ENCODE results near the gene RSPH4A.

Gene RSPH4A

DNA sequence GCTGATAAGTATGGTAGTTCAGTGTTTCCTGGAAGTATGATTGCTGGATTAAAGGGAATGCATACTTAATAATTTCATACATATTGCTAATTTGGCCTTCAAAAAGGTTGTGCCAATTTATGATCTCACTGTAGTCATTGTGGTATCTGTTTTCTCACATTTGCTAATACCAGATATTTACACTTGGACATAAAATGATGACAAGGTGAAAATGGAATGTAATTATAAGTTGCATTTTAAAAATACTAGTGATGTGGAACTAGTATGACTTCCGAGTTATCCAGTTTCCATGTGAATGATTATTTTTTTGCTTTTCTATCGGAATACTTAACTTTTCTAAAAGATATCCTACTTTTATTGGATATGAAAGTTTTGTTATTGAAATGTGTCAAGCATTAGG lies 29.5 kb upstream of the RSPH4A start (continued):
- no peak for TF ChIP-seq ZNF626 (tag by site-specific recombination; IDR thresholded peaks at IDR 0.05)
- no peak for TF ChIP-seq ZNF514 (tag by site-specific recombination; IDR thresholded peaks at IDR 0.05)
- TF ChIP-seq ZNF571 (tag by site-specific recombination; IDR thresholded peaks at IDR 0.05): no peak
- no peak for TF ChIP-seq ZNF366 (tag by site-specific recombination; conservative IDR thresholded peaks at IDR 0.05)
- no peak for TF ChIP-seq WT1 (tag by site-specific recombination; IDR thresholded peaks at IDR 0.05)
- TF ChIP-seq KLF10 (tag by site-specific recombination; IDR thresholded peaks at IDR 0.05): no peak
- TF ChIP-seq, protein P1, sequence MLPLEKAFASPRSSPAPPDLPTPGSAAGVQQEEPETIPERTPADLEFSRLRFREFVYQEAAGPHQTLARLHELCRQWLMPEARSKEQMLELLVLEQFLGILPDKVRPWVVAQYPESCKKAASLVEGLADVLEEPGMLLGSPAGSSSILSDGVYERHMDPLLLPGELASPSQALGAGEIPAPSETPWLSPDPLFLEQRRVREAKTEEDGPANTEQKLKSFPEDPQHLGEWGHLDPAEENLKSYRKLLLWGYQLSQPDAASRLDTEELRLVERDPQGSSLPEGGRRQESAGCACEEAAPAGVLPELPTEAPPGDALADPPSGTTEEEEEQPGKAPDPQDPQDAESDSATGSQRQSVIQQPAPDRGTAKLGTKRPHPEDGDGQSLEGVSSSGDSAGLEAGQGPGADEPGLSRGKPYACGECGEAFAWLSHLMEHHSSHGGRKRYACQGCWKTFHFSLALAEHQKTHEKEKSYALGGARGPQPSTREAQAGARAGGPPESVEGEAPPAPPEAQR (tag by site-specific recombination; IDR thresholded peaks at IDR 0.05): no peak
- TF ChIP-seq IKZF3 (tag by site-specific recombination; IDR thresholded peaks at IDR 0.05): no peak

DNA sequence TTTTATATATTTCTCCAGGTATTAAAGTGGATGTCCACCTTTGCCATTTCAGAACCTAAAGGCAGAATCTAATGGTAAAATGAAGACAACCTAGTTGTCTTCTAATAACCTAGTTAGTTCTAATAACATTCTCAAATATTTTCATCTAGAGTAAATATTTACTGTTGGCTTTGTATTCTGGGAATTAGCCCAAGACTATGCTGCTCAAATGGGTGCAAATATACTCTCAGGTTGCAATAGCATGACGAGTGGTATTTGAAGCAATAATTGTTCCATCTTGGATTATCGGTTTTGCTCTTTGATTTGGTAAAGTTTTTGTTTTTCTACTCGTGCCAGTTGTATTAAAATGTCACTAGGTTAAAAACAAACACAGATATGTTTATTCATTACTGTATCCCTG lies 21.0 kb upstream of the RSPH4A start:
- POLR2A ChIA-PET: no interaction called here
- Histone ChIP-seq H3K27ac (ENCODE audit: extremely low read depth, low read depth, low read length) (no peak overlapping the region), H3K4me3 (ENCODE audit: low read depth, low read length) (no peak overlapping the region), H3K36me3 (ENCODE audit: control insufficient read depth in 2 of 2, insufficient read depth in 1 of 2, low read length in 2 of 2) (peaks cover 25 to 67% of the 10 kb centered on the region in 2 experiments), H3K4me1 (ENCODE audit: control insufficient read depth, insufficient read depth, low read length) (no peaks in the 10 kb centered on the region), H3K9me3 (ENCODE audit: control insufficient read depth, insufficient read depth, low read depth, low read length) (no peaks in the 10 kb centered on the region)
- CTCF ChIA-PET: interaction anchor here (0.9 kb wide), 1 partner anchor 327 kb away, joined by 3 read pairs; no protein-coding TSS in a partner anchor
- TF ChIP-seq, protein P2, sequence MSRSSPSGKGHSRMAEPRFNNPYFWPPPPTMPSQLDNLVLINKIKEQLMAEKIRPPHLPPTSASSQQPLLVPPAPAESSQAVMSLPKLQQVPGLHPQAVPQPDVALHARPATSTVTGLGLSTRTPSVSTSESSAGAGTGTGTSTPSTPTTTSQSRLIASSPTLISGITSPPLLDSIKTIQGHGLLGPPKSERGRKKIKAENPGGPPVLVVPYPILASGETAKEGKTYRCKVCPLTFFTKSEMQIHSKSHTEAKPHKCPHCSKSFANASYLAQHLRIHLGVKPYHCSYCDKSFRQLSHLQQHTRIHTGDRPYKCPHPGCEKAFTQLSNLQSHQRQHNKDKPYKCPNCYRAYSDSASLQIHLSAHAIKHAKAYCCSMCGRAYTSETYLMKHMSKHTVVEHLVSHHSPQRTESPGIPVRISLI (tag by site-specific recombination; IDR thresholded peaks at IDR 0.05): no peak
- TF ChIP-seq GLIS2 (tag by site-specific recombination; IDR thresholded peaks at IDR 0.05): no peak
- no peak for TF ChIP-seq ZNF132 (tag by site-specific recombination; IDR thresholded peaks at IDR 0.05; ENCODE audit: borderline replicate concordance)
- TF ChIP-seq, protein P3, sequence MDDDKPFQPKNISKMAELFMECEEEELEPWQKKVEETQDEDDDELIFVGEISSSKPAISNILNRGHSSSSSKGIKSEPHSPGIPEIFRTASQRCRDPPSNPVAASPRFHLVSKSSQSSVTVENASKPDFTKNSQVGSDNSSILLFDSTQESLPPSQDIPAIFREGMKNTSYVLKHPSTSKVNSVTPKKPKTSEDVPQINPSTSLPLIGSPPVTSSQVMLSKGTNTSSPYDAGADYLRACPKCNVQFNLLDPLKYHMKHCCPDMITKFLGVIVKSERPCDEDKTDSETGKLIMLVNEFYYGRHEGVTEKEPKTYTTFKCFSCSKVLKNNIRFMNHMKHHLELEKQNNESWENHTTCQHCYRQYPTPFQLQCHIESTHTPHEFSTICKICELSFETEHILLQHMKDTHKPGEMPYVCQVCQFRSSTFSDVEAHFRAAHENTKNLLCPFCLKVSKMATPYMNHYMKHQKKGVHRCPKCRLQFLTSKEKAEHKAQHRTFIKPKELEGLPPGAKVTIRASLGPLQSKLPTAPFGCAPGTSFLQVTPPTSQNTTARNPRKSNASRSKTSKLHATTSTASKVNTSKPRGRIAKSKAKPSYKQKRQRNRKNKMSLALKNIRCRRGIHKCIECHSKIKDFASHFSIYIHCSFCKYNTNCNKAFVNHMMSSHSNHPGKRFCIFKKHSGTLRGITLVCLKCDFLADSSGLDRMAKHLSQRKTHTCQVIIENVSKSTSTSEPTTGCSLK (tag by site-specific recombination; IDR thresholded peaks at IDR 0.05): no peak
- TF ChIP-seq ZNF266 (tag by site-specific recombination; IDR thresholded peaks at IDR 0.05; ENCODE audit: low read depth): no peak

DNA sequence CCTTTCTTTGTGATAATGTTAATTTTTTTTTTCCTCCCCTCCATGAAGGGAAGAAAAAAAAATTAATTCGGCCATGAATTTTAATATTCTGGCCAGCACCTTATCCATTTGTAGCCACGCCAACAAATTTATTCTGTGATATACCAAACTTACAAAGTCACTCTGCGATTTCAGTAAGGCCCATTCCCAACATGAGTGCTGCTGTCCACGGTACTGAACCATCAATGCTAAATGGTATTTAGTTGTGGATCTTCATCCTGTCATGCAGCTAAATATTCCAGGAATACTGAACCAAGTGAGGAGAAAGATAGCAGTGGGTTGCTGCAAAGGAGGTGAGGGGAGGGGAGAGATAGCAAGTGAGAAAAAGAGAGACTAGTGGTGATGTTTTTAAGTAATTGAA lies 19.5 kb upstream of the RSPH4A start:
- no peak overlapping the region for H3K27ac ChIP-seq (ENCODE audit: extremely low read depth, low read depth, low read length)
- TF ChIP-seq, protein P4, sequence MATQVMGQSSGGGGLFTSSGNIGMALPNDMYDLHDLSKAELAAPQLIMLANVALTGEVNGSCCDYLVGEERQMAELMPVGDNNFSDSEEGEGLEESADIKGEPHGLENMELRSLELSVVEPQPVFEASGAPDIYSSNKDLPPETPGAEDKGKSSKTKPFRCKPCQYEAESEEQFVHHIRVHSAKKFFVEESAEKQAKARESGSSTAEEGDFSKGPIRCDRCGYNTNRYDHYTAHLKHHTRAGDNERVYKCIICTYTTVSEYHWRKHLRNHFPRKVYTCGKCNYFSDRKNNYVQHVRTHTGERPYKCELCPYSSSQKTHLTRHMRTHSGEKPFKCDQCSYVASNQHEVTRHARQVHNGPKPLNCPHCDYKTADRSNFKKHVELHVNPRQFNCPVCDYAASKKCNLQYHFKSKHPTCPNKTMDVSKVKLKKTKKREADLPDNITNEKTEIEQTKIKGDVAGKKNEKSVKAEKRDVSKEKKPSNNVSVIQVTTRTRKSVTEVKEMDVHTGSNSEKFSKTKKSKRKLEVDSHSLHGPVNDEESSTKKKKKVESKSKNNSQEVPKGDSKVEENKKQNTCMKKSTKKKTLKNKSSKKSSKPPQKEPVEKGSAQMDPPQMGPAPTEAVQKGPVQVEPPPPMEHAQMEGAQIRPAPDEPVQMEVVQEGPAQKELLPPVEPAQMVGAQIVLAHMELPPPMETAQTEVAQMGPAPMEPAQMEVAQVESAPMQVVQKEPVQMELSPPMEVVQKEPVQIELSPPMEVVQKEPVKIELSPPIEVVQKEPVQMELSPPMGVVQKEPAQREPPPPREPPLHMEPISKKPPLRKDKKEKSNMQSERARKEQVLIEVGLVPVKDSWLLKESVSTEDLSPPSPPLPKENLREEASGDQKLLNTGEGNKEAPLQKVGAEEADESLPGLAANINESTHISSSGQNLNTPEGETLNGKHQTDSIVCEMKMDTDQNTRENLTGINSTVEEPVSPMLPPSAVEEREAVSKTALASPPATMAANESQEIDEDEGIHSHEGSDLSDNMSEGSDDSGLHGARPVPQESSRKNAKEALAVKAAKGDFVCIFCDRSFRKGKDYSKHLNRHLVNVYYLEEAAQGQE (tag by site-specific recombination; IDR thresholded peaks at IDR 0.05): peak; percentile 98
- no peak for TF ChIP-seq ZSCAN30 (tag by site-specific recombination; IDR thresholded peaks at IDR 0.05)
- H3K36me3 ChIP-seq (ENCODE audit: control insufficient read depth in 2 of 2, insufficient read depth in 1 of 2, low read length in 2 of 2): peaks cover 11 to 56% of the 10 kb centered on the region in 2 experiments; a peak in 2 of 3 replicates
- H3K4me1 ChIP-seq (ENCODE audit: control insufficient read depth, insufficient read depth, low read length): no peaks in the 10 kb centered on the region
- POLR2A ChIA-PET: interaction anchor here (0.7 to 0.9 kb wide), 2 partner anchors 19 to 26 kb away, joined by 3 read pairs; partner anchors contain the start of genes RSPH4A and RWDD1
- CTCF ChIA-PET: interaction anchor here (1.5 to 1.6 kb wide), 2 partner anchors 34 to 309 kb away, joined by 3 to 4 read pairs; no protein-coding TSS in a partner anchor
- H3K9me3 ChIP-seq (ENCODE audit: control insufficient read depth, insufficient read depth, low read depth, low read length): no peaks in the 10 kb centered on the region
- H3K4me3 ChIP-seq (ENCODE audit: low read depth, low read length): no peak overlapping the region
